NCI-H774 (cell line): ENCODE data around the gene GSC2.

Source experiments
- DNase-seq: peaks from one replicate; lab custom pipeline; 2025; lab: John Stamatoyannopoulos, UW

The GSC2 gene

GRCh38 chr22:19133561-19133960 lies 16.5 kb downstream of the GSC2 start:
- no peak for DNase-seq

- DNase-seq: no peak
These were observed 17.2 kb downstream of the GSC2 start for GRCh38 chr22:19132693-19133400.

- no peak for DNase-seq
These were observed 17.9 kb downstream of the GSC2 start for GRCh38 chr22:19132153-19132552.

GRCh38 chr22:19131685-19132015 lies 18.4 kb downstream of the GSC2 start:
- DNase-seq: no peak

GRCh38 chr22:19130959-19131684 lies 19.0 kb downstream of the GSC2 start, which contains the start of gene TSSK2:
Gene TSSK2 (plus strand): TSS chr22:19131308. CDS start chr22:19131400, 92 bp downstream.
- no peak for DNase-seq

GRCh38 chr22:19129871-19130270 lies 20.2 kb downstream of the GSC2 start:
- DNase-seq: no peak

GRCh38 chr22:19128946-19129727 lies 21.0 kb downstream of the GSC2 start:
- DNase-seq: no peak

GRCh38 chr22:19128009-19128401 lies 22.1 kb downstream of the GSC2 start:
- no peak for DNase-seq

- no peak for DNase-seq
These were observed 22.6 kb downstream of the GSC2 start for GRCh38 chr22:19127329-19128008.

GRCh38 chr22:19126309-19127273 lies 23.5 kb downstream of the GSC2 start:
- no peak for DNase-seq

- no peak for DNase-seq
These were observed 24.4 kb downstream of the GSC2 start for GRCh38 chr22:19125474-19126308.

GRCh38 chr22:19125011-19125410 lies 25.1 kb downstream of the GSC2 start:
- DNase-seq: no peak

GRCh38 chr22:19124377-19124776 lies 25.7 kb downstream of the GSC2 start:
- no peak for DNase-seq

- no peak for DNase-seq
These were observed 26.2 kb downstream of the GSC2 start for GRCh38 chr22:19123936-19124335.

GRCh38 chr22:19122752-19123492 lies 27.2 kb downstream of the GSC2 start:
- DNase-seq: no peak

- peak; percentile 93 for DNase-seq
These were observed 27.8 kb downstream of the GSC2 start, which contains the start of gene DGCR2 for GRCh38 chr22:19122143-19122751. Gene DGCR2 (minus strand): TSS chr22:19122412. CDS start chr22:19122206, 206 bp downstream.

- peak; percentile 23 for DNase-seq
These were observed 28.4 kb downstream of the GSC2 start for GRCh38 chr22:19121631-19122142.

- DNase-seq: no peak
These were observed 29.1 kb downstream of the GSC2 start for GRCh38 chr22:19120829-19121630.
